Stimulated activated CD4-positive, alpha-beta T cell treated with anti-CD3 and anti-CD28 coated beads, Interleukin-4, amount 100 ng/mL, for 4 hours (primary cell): Measurements from ENCODE around the gene CBX2.
"Not testable (repeated sequence)": the region's sequence is repeated elsewhere in the genome, so short reads cannot be mapped to it uniquely, and the experiment has no call there.

Experiments
- DNase-seq, 2 experiments: peaks; one replicate each; pipeline ENCODE4 v3.0.0-alpha.2; 2020

CBX2 gene

DNA sequence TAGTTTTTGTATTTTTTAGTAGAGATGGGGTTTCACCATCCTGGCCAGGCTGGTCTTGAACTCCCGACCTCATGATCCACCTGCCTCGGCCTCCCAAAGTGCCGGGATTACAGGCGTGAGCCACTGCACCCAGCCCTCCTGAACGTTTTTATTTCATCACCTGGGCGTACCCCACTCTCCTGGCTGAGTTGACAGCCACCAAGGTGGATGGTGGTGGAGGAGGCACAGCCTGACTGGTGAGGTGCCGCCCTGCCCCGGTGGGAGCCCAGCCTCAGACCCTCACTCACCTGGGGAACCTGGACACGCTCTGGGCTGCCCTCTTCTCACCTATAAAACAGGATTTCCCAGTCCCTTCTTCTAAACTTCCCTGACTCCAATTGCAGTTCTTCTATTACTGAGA, 5.2 kb upstream of the CBX2 start:
- DNase-seq: not testable (repeated sequence)

DNA sequence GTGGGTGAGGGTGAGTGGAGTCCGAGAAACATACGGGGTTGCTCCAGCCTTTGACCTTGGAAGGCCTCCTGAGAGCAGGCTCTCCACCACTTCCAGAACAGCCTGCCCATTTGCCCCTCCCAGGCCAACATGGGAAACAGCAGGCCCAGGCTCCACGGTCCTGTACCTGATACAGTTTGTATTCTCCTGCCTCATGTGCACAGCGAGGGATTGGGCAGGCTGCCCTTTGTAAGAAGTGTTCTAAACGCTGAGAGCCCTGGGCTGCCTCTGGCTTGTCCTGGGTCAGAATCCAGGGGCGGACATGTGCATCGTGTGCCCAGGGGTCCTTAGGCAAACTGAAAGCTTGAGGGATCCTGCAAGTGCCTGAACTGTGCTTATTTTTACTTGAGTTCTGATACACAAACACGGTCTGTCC, 3.4 kb upstream of the CBX2 start:
- DNase-seq: no peak

- no peak for DNase-seq
Measured at GRCh38 chr17:79775632-79776031, 2.3 kb upstream of the CBX2 start.

- no peak for DNase-seq
Measured at GRCh38 chr17:79776376-79777119, 1.4 kb upstream of the CBX2 start.

DNA sequence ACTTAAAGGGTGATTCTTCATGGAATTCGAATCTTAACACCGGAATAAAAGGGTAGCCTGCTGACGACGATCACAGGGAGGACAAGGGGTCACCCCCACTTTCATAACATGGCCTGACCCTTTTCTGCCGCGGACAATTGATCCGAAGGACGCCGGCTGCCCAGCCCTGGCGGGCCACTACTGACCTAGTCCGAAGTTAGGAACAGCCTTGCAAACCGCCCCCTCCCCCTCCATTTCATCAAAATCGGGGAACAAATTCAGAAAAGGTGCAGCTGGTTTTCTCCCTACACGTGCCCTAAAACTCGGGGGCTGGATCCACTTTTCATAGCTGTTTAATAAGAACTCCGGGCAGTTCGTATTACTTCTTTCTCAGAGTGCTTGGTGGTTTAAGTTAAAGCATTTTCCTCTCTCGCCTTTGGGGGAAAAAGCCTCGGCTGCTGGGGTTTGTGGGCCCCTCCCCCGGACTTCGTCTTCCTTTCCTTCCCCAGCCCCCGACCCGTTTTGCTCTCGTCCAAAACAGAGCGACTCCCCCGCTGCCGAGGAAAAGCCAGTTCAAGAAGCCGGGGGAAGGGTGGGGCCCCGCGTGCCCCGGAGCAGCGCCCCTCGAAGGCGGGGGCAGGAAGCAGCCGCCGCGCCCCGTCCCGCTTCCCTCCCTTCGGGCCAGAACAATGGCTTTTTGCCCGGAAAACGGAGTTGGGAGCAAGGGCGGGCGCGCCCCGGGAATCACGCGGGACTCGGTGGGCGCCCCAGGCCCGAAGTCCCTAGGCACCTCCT, 641 bp upstream of the CBX2 start:
- DNase-seq: no peak

- no peak for DNase-seq
Measured at GRCh38 chr17:79778504-79779083, 646 bp downstream of the CBX2 start.

DNA sequence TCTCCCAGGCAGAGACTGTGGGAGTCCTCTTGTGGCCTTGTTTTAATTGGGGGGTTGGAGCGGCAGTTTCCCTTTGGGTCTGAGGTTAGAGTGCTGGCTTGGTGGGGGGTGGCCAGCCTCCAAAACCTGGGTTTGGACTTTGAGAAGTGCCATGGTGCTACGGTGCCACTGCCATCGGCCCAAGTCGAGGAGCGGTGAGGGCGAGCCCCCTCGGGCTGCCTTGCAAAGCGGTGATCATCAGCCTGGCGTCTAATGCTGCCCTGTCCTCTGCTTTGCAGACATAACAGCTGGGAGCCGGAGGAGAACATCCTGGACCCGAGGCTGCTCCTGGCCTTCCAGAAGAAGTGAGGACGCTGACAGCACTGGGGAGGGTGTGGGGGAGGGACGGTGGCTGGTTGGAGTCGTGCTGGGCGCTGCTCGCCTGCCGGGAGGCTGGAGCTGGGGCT, 1.2 kb downstream of the CBX2 start:
- no peak for DNase-seq

DNA sequence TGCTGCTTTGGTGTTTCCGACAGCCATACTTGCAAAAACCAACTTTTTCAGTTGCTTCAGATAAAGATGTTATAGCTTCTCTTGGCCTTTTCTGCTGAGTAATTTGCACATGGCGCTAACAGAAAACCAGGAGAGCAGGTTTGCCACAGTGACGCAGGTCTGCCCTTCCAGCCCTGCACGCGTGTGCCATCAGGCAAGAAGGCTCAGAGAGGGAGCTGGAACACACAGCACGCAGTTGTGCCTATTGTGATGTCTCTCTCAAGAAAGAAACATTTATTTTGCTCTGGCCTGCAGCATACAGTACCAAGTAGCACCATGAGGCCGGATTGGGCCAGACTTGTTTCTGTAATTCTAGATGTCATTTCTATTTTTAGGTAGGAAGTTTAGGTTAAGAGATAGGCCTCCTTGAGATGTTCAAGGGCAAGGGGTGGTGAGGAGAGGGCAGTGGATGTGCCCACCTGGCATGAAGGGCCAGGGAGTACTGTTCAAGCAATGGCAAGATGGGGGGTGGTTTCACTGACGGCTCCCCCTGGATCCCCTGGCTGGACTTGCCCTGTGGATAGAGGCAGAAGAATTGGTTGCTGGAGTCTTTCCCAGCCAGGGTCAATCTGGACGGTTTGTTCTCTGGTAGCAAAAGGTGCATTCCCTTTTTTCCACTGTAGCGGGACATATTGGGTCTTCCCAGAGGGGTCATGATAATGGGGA, 1.9 kb downstream of the CBX2 start:
- no peak for DNase-seq

GRCh38 chr17:79781012-79781650, 3.2 kb downstream of the CBX2 start:
- no peak for DNase-seq

- no peak for DNase-seq
Measured at GRCh38 chr17:79781736-79782575, 4.0 kb downstream of the CBX2 start.

DNA sequence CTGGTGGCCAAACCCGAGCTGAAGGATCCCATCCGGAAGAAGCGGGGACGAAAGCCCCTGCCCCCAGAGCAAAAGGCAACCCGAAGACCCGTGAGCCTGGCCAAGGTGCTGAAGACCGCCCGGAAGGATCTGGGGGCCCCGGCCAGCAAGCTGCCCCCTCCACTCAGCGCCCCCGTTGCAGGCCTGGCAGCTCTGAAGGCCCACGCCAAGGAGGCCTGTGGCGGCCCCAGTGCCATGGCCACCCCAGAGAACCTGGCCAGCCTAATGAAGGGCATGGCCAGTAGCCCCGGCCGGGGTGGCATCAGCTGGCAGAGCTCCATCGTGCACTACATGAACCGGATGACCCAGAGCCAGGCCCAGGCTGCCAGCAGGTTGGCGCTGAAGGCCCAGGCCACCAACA, 5.9 kb downstream of the CBX2 start:
- no peak for DNase-seq

DNA sequence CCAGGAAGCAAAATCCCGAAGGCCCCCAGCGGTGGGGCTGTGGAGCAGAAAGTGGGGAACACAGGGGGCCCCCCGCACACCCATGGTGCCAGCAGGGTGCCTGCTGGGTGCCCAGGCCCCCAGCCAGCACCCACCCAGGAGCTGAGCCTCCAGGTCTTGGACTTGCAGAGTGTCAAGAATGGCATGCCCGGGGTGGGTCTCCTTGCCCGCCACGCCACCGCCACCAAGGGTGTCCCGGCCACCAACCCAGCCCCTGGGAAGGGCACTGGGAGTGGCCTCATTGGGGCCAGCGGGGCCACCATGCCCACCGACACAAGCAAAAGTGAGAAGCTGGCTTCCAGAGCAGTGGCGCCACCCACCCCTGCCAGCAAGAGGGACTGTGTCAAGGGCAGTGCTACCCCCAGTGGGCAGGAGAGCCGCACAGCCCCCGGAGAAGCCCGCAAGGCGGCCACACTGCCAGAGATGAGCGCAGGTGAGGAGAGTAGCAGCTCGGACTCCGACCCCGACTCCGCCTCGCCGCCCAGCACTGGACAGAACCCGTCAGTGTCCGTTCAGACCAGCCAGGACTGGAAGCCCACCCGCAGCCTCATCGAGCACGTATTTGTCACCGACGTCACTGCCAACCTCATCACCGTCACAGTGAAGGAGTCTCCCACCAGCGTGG, 6.5 kb downstream of the CBX2 start:
- DNase-seq: no peak

GRCh38 chr17:79785017-79785899, 7.3 kb downstream of the CBX2 start:
- DNase-seq: no peak

DNA sequence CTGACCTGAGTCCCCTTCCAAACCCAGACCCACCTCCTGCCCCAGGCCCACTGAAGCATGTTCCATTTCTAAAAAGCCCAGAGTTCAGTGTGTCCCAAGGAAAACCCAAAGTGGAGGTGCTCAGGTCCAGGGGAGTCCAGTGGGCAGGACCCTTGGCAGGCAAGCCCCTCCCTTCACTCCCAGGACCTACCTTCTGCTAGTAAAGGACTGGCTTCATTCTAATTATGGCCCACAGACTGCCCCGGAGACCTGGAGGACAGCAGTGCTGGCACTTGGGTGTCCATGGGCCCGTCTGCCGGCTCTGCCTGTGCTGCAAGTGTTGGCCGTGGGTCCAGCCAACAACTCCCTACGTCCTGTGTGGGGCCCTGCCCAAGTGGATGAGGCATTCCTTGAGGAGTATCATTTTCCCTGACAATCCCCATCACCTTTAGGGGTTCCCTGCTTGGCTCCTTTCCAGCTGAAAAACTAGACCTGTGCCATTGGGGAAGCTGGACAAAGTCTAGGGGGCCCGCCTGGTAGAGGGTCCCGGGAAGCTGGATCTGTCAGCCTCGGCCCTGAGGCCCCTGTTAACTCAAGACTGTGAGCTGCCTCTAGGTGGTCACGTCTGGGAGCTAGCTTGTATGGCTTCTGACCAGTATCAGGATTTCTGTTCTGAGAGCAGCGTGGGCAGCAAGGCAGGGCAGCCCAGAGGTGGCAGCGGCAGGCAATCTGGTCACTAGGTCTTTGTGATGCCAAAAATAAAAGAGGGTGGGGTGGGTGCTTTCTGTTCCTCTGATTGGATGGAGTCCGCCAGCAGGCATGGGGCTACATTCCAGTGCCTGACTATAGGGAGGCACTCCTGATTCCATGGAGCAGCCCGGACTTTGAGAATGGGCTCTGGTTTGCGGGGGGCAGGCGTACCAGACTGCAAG, 8.2 kb downstream of the CBX2 start:
- DNase-seq: no peak

- DNase-seq: no peak
Measured at GRCh38 chr17:79786930-79787643, 9.1 kb downstream of the CBX2 start.

GRCh38 chr17:79788455-79788854, 10.5 kb downstream of the CBX2 start:
- no peak for DNase-seq

DNA sequence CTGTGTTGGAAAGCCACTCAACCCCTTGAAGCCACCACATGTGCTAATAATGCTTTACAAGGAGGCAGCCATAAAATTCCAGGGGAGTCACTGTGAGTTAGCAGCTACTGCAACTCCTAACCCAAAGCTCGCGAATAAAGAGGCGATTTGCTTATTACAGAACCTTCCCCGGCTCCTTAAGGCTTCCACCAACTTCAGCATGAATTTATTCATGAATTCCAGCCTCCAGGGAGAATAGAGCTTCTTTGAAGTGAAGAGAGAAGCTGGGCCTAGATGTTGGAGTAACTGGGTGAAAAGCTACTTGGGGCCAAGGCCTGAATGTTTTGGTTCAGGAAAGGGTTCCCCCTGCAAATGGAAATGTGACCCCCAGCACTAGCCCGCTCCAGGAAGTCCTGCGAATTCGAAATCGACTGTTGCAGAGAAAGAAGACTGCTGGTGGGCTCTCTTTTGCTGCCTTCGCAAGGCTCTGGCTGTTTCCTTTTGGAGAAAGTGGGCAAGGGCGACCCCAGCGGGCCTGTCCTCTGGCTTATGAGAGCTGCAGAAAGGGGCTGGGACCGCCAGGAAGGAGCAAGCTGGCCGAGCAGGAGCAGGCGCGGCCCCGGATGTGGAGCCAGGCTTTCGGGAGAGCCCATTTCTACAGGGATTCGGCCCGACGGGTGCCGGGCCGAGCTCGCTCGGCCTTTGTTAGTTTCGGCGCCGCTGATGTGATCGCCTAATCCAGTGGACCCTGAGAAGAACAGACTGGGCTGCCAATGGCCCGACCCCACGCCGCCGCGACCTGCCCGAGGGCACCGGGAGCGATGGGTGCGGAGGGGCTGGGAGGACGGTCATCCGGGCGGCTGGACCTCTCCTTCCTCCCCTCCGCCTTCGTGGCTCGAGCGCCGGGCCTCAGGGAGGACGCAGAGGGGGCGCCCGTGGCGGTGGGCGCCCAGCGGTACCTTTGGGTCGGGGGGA, 11.3 kb downstream of the CBX2 start:
- DNase-seq: no peak
